Measurements from ENCODE around the gene SYK. TPM values are rescaled to one million over a fixed set of nuclear protein-coding genes. Genes with fewer than 3 reads are reported as not detected.

SYK gene
- polyA plus RNA-seq, 3 donors, result 51.1 to 186 (median 177) TPM

- Mint-ChIP-seq H3K27me3 (ENCODE audit: low read depth in 3 of 3) (no peaks in the 10 kb centered on the region), H3K9me3 (no peaks in the 10 kb centered on the region), H3K4me3 (no peak overlapping the region), H3K36me3 (peaks cover 67 to 87% of the 10 kb centered on the region in 2 donors), H3K27ac (peak overlapping the region in 2 of 7 donors; percentile 10 to 13), H3K4me1 (peaks cover 12% of the 10 kb centered on the region)
- Histone ChIP-seq H3K9me3 (replicated peaks in 1 of 2; ENCODE audit: control insufficient read depth in 1 of 2, insufficient read depth in 1 of 2, low read length in 2 of 2) (no peaks in the 10 kb centered on the region), H2AFZ (ENCODE audit: insufficient read depth, low read depth, low read length, poor library complexity, severe bottlenecking) (no peak overlapping the region), H3K27me3 (ENCODE audit: control insufficient read depth in 2 of 2, insufficient read depth in 2 of 2, low read length in 2 of 2) (no peaks in the 10 kb centered on the region), H3K27ac (ENCODE audit: low read depth in 1 of 2, low read length in 2 of 2) (peak overlapping the region in 1 of 2 donors; percentile 17), H3K9ac (ENCODE audit: insufficient read depth, low read length, poor library complexity, severe bottlenecking) (no peak overlapping the region), H3K4me3 (replicated peaks in 1 of 3; ENCODE audit: low read depth in 2 of 3, low read length in 3 of 3) (no peak overlapping the region), H3K4me2 (replicated peaks; ENCODE audit: extremely low read depth, low read length, poor library complexity, severe bottlenecking) (no peak overlapping the region), H4K20me1 (ENCODE audit: insufficient read depth, low read length) (peaks cover 89% of the 10 kb centered on the region), H3K4me1 (ENCODE audit: control insufficient read depth in 1 of 2, insufficient read depth in 2 of 2, low read length in 2 of 2) (peaks cover 9 to 12% of the 10 kb centered on the region in 2 donors), H3K36me3 (replicated peaks in 1 of 2; ENCODE audit: control insufficient read depth in 1 of 2, insufficient read depth in 2 of 2, low read length in 2 of 2) (peaks cover 76 to 89% of the 10 kb centered on the region in 2 donors), H3K79me2 (ENCODE audit: insufficient read depth, low read length) (peaks cover 31% of the 10 kb centered on the region)
- no peak for DNase-seq
- 83% methylated on average over 1 of the region's 8 CpGs for WGBS (ENCODE audit: insufficient coverage)
- TF ChIP-seq, protein P1, sequence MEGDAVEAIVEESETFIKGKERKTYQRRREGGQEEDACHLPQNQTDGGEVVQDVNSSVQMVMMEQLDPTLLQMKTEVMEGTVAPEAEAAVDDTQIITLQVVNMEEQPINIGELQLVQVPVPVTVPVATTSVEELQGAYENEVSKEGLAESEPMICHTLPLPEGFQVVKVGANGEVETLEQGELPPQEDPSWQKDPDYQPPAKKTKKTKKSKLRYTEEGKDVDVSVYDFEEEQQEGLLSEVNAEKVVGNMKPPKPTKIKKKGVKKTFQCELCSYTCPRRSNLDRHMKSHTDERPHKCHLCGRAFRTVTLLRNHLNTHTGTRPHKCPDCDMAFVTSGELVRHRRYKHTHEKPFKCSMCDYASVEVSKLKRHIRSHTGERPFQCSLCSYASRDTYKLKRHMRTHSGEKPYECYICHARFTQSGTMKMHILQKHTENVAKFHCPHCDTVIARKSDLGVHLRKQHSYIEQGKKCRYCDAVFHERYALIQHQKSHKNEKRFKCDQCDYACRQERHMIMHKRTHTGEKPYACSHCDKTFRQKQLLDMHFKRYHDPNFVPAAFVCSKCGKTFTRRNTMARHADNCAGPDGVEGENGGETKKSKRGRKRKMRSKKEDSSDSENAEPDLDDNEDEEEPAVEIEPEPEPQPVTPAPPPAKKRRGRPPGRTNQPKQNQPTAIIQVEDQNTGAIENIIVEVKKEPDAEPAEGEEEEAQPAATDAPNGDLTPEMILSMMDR (IDR thresholded peaks at IDR 0.05), result no peak
- intact Hi-C loops (cut with micrococcal nuclease), result loop anchor here (10.0 kb wide), 2 partner anchors 729 to 739 kb away; no protein-coding TSS in a partner anchor
Measured at GRCh38 chr9:90874194-90874593, 72.6 kb downstream of the SYK start.

GRCh38 chr9:90878562-90878961 is 76.9 kb downstream of the SYK start:
- no peak overlapping the region for H3K9ac ChIP-seq (ENCODE audit: insufficient read depth, low read length, poor library complexity, severe bottlenecking)
- Mint-ChIP-seq H3K4me3 (no peak overlapping the region), H3K27ac (peak overlapping the region in 2 of 7 donors; percentile 68 to 71), H3K36me3 (peaks cover 88 to 95% of the 10 kb centered on the region in 2 donors), H3K27me3 (ENCODE audit: low read depth in 3 of 3) (no peaks in the 10 kb centered on the region), H3K4me1 (no peaks in the 10 kb centered on the region), H3K9me3 (peaks cover 0 to 4% (median 1%) of the 10 kb centered on the region in 7 donors)
- peaks cover 96 to 99% of the 10 kb centered on the region in 2 donors for H3K36me3 ChIP-seq (replicated peaks in 1 of 2; ENCODE audit: control insufficient read depth in 1 of 2, insufficient read depth in 2 of 2, low read length in 2 of 2)
- H3K4me2 ChIP-seq (replicated peaks; ENCODE audit: extremely low read depth, low read length, poor library complexity, severe bottlenecking), result no peak overlapping the region
- H3K27ac ChIP-seq (ENCODE audit: low read depth in 1 of 2, low read length in 2 of 2), result peak overlapping the region in 1 of 2 donors; percentile 28
- 100% methylated on average over 4 of the region's 5 CpGs for WGBS (ENCODE audit: insufficient coverage)
- no peaks in the 10 kb centered on the region for H3K4me1 ChIP-seq (ENCODE audit: control insufficient read depth in 1 of 2, insufficient read depth in 2 of 2, low read length in 2 of 2)
- H2AFZ ChIP-seq (ENCODE audit: insufficient read depth, low read depth, low read length, poor library complexity, severe bottlenecking), result no peak overlapping the region
- intact Hi-C loops (cut with micrococcal nuclease), result loop anchor here (10.0 kb wide), 2 partner anchors 734 to 744 kb away; no protein-coding TSS in a partner anchor
- no peak overlapping the region for H3K4me3 ChIP-seq (replicated peaks in 1 of 3; ENCODE audit: low read depth in 2 of 3, low read length in 3 of 3)
- TF ChIP-seq, protein P1 (IDR thresholded peaks at IDR 0.05), result no peak
- peaks cover 2% of the 10 kb centered on the region for H3K79me2 ChIP-seq (ENCODE audit: insufficient read depth, low read length)
- DNase-seq, result no peak
- no peaks in the 10 kb centered on the region for H3K27me3 ChIP-seq (ENCODE audit: control insufficient read depth in 2 of 2, insufficient read depth in 2 of 2, low read length in 2 of 2)
- H3K9me3 ChIP-seq (replicated peaks in 1 of 2; ENCODE audit: control insufficient read depth in 1 of 2, insufficient read depth in 1 of 2, low read length in 2 of 2), result peaks cover 1 to 8% of the 10 kb centered on the region in 2 donors
- H4K20me1 ChIP-seq (ENCODE audit: insufficient read depth, low read length), result peaks cover 86% of the 10 kb centered on the region

Data from CD14-positive monocyte (primary cell).